HepG2 (cell line): ENCODE results near the gene IER5L. TPM values are rescaled to one million over a fixed set of nuclear protein-coding genes. Genes with fewer than 3 reads are reported as not detected.

Source experiments
- ATAC-seq: fragments of 200-7000 bp; cut with Tn5 transposase; 3 replicates; pipeline ENCODE4 v1.9.1; 2020; ENCODE audit warnings: mild to moderate bottlenecking, moderate library complexity
- BruUV-seq: library from RNA; stranded (reverse); fragments of 400-500 nt; replicated peaks from 2 replicates; lab custom pipeline; 2021; lab: Mats Ljungman, UMichigan
- CTCF ChIA-PET: fragments of 300-600 bp; formaldehyde crosslinking; extraction: SDS; loops from one replicate; lab custom pipeline; 2021; ENCODE audit warnings: low total read pairs, inconsistent platforms, low intra/inter-chr PET ratio; lab: Yijun Ruan, JAX
- POLR2A ChIA-PET: fragments of 350-600 bp; sonication (Branson Sonifier 250); formaldehyde crosslinking; loops from one replicate; lab custom pipeline; 2020; ENCODE audit warnings: antibody characterized with exemption, inconsistent platforms; lab: Yijun Ruan, JAX
- DNase-seq: peaks from one replicate; pipeline ENCODE4 v3.0.0-alpha.2; 2015; ENCODE audit warnings: low spot score
- FAIRE-seq: peaks from 3 replicates; lab custom pipeline; 2011; peaks lifted over from hg19 to GRCh38; lab: Jason Lieb, UNC
- H2AFZ ChIP-seq: one replicate; pipeline ENCODE4 v1.6.1; 2011; ENCODE audit warnings: low read length, inconsistent platforms
- H3K27ac ChIP-seq: fragments of 300-600 bp; 3 replicates; pipeline ENCODE4 v1.8.0; 2011; ENCODE audit warnings: mixed run types, mild to moderate bottlenecking, mixed read lengths, low read length, inconsistent platforms; ENCODE audit not compliant: insufficient read depth; ENCODE audit errors: extremely low read length
- H3K27me3 ChIP-seq, 2 experiments: fragments of 200-600 bp in 1 of 2; 2 replicates in 1 of 2; 3 replicates in 1 of 2; pipeline versions ENCODE4 v1.6.0 to v1.8.0; 2011; ENCODE audit warnings: low read length in 2 of 2, mild to moderate bottlenecking in 2 of 2, moderate library complexity in 2 of 2, inconsistent platforms in 1 of 2; ENCODE audit not compliant: insufficient read depth in 2 of 2, control insufficient read depth in 1 of 2
- H3K36me3 ChIP-seq, 2 experiments: fragments of 200-600 bp in 1 of 2; replicated peaks in 1 of 2; 2 replicates in 1 of 2; 3 replicates in 1 of 2; pipeline versions ENCODE4 v1.5.1 to v1.8.0; 2011; ENCODE audit warnings: low read length in 2 of 2, inconsistent platforms in 1 of 2; ENCODE audit not compliant: insufficient read depth in 2 of 2, control insufficient read depth in 1 of 2
- H3K4me1 ChIP-seq: 2 replicates; pipeline ENCODE4 v1.5.1; 2012; ENCODE audit warnings: low read length, inconsistent platforms; ENCODE audit not compliant: insufficient read depth
- H3K4me2 ChIP-seq: 2 replicates; pipeline ENCODE4 v1.6.0; 2011; ENCODE audit warnings: low read depth, low read length, inconsistent platforms
- H3K4me3 ChIP-seq, 3 experiments: fragments of 200-600 bp in 1 of 3; sonication (generic), shearing (Covaris generic) in 1 of 3; replicated peaks in 1 of 3; 2 replicates each; pipeline ENCODE4 v1.5.1; 2011 to 2016; ENCODE audit warnings: low read length in 3 of 3, inconsistent platforms in 2 of 3, low read depth in 2 of 3, mild to moderate bottlenecking in 2 of 3, control low read depth in 1 of 3, mixed read lengths in 1 of 3; ENCODE audit not compliant: insufficient read depth in 1 of 3
- H3K79me2 ChIP-seq: one replicate; pipeline ENCODE4 v1.6.1; 2011; ENCODE audit warnings: low read length, inconsistent platforms; ENCODE audit not compliant: insufficient read depth
- H3K9ac ChIP-seq: 2 replicates; pipeline ENCODE4 v1.6.0; 2011; ENCODE audit warnings: mild to moderate bottlenecking, low read depth, low read length, inconsistent platforms; ENCODE audit not compliant: insufficient read depth
- H3K9me3 ChIP-seq: 2 replicates; pipeline ENCODE4 v1.5.1; 2012; ENCODE audit warnings: mild to moderate bottlenecking, low read length
- H4K20me1 ChIP-seq: 2 replicates; pipeline ENCODE4 v1.6.0; 2011; ENCODE audit warnings: inconsistent platforms, mild to moderate bottlenecking, low read length, moderate library complexity; ENCODE audit not compliant: insufficient read depth
- AGO1 ChIP-seq: fragments of 200-400 bp; formaldehyde crosslinking; IDR thresholded peaks from 2 replicates; pipeline ENCODE4 v1.6.1; 2017; ENCODE audit warnings: mild to moderate bottlenecking, low read depth, low read length, moderate library complexity; ENCODE audit not compliant: poor library complexity, severe bottlenecking
- AHR ChIP-seq: IDR thresholded peaks from 2 replicates; pipeline ENCODE4 v1.6.1; 2018; ENCODE audit warnings: missing genetic modification reagents, missing compliant biosample characterization
- ARID2 ChIP-seq: sonication (generic); formaldehyde crosslinking; IDR thresholded peaks from 2 replicates; pipeline ENCODE4 v1.8.1; 2022; ENCODE audit warnings: mild to moderate bottlenecking, missing genetic modification reagents, borderline replicate concordance
- CCDC6 ChIP-seq: sonication (generic); formaldehyde crosslinking; IDR thresholded peaks from 2 replicates; pipeline ENCODE4 v1.8.1; 2022; ENCODE audit warnings: mild to moderate bottlenecking, missing genetic modification reagents, moderate library complexity
- CENPX ChIP-seq: sonication (generic); formaldehyde crosslinking; IDR thresholded peaks from 2 replicates; pipeline ENCODE4 v1.9.0; 2021; ENCODE audit warnings: mild to moderate bottlenecking, missing genetic modification reagents, moderate library complexity
- CTCF ChIP-seq: sonication (generic); formaldehyde crosslinking; IDR thresholded peaks from 2 replicates; pipeline ENCODE4 v1.5.0; 2020; ENCODE audit warnings: mild to moderate bottlenecking, missing genetic modification reagents, moderate library complexity
- ELF3 ChIP-seq: IDR thresholded peaks from 2 replicates; pipeline ENCODE4 v1.6.1; 2016; ENCODE audit warnings: missing genetic modification reagents, missing compliant biosample characterization
- HDAC2 ChIP-seq: sonication (generic); formaldehyde crosslinking; IDR thresholded peaks from 2 replicates; pipeline ENCODE4 v1.4.0; 2020; ENCODE audit warnings: missing genetic modification reagents
- JUNB ChIP-seq: sonication (generic); formaldehyde crosslinking; IDR thresholded peaks from 2 replicates; pipeline ENCODE4 v1.8.0; 2022; ENCODE audit warnings: missing genetic modification reagents, mild to moderate bottlenecking, borderline replicate concordance
- MLLT10 ChIP-seq: sonication (generic); formaldehyde crosslinking; IDR thresholded peaks from 2 replicates; pipeline ENCODE4 v1.4.0; 2020; ENCODE audit warnings: missing genetic modification reagents
- NPAS2 ChIP-seq: sonication (generic); formaldehyde crosslinking; IDR thresholded peaks from 2 replicates; pipeline ENCODE4 v1.8.0; 2022; ENCODE audit warnings: mild to moderate bottlenecking, missing genetic modification reagents, borderline replicate concordance
- PRMT3 ChIP-seq: sonication (generic); formaldehyde crosslinking; IDR thresholded peaks from 2 replicates; pipeline ENCODE4 v1.8.1; 2022; ENCODE audit warnings: low read depth, mild to moderate bottlenecking, moderate library complexity, missing genetic modification reagents, borderline replicate concordance
- RBFOX2 ChIP-seq: fragments of 200-400 bp; formaldehyde crosslinking; IDR thresholded peaks from 2 replicates; pipeline ENCODE4 v1.6.1; 2017; ENCODE audit warnings: low read depth, mild to moderate bottlenecking, low read length
- SCMH1 ChIP-seq: sonication (generic); formaldehyde crosslinking; IDR thresholded peaks from 2 replicates; pipeline ENCODE4 v1.9.0; 2021; ENCODE audit warnings: missing genetic modification reagents, mild to moderate bottlenecking, borderline replicate concordance
- TBX3 ChIP-seq: fragments of 450-650 bp; IDR thresholded peaks from 2 replicates; pipeline ENCODE4 v1.6.1; 2017; ENCODE audit warnings: antibody characterized with exemption, mild to moderate bottlenecking, inconsistent platforms, borderline replicate concordance
- ZNF317 ChIP-seq: sonication (generic); formaldehyde crosslinking; IDR thresholded peaks from 2 replicates; pipeline ENCODE4 v1.5.0; 2020; ENCODE audit warnings: mild to moderate bottlenecking, missing genetic modification reagents
- ZNF335 ChIP-seq: sonication (generic); formaldehyde crosslinking; IDR thresholded peaks from 2 replicates; pipeline ENCODE4 v1.4.0; 2020; ENCODE audit warnings: missing genetic modification reagents
- ZNF33B ChIP-seq: sonication (generic); formaldehyde crosslinking; IDR thresholded peaks from 2 replicates; pipeline ENCODE4 v1.5.1; 2020; ENCODE audit warnings: mild to moderate bottlenecking, missing genetic modification reagents
- ZNF432 ChIP-seq: sonication (generic); formaldehyde crosslinking; IDR thresholded peaks from 2 replicates; pipeline ENCODE4 v1.5.0; 2020; ENCODE audit warnings: missing genetic modification reagents, mild to moderate bottlenecking, borderline replicate concordance
- ZNF660 ChIP-seq: sonication (generic); formaldehyde crosslinking; IDR thresholded peaks from 2 replicates; pipeline ENCODE4 v1.5.1; 2020; ENCODE audit warnings: mild to moderate bottlenecking, low read depth, missing genetic modification reagents, borderline replicate concordance
- WGBS: methylation state at CpG from one replicate; pipeline ENCODE4 v1.1.6; 2017; ENCODE audit warnings: low lambda C conversion rate; 5-methylcytosine and 5-hydroxymethylcytosine counted together
- in situ Hi-C: cut with HindIII; loops from 2 replicates; pipeline ENCODE4 v1.10.0; 2017; ENCODE audit warnings: low pct_unique_long_range_greater_than_20kb; ENCODE audit not compliant: extremely low pct_ligation_motif_present
- intact Hi-C: fragments of 100-400 bp; cut with micrococcal nuclease; formaldehyde crosslinking; loops from one replicate; pipeline ENCODE4 v1.10.0; 2022; ENCODE audit not compliant: unreplicated experiment
- polyA plus RNA-seq, 8 experiments: library from polyadenylated mRNA; depleted of rRNA in 3 of 8; stranded (reverse) in 7 of 8; unstranded in 1 of 8; fragments of >200 nt; fragmentation: Illumina TruSeq in 4 of 8; extraction: Trizol in 4 of 8; gene quantifications; 2 replicates each; pipeline versions ENCODE4 v1.2.1 to v1.2.3, GENCODE V29; 2011 to 2016; ENCODE audit warnings: low read depth in 4 of 8, missing spikeins in 1 of 8, mixed read lengths in 1 of 8; ENCODE audit not compliant: insufficient read depth in 1 of 8
- total RNA-seq, 5 experiments: library from RNA; depleted of rRNA; stranded (reverse); fragments of >200 nt; fragmentation: Illumina TruSeq; extraction: Trizol; gene quantifications; 2 replicates each; pipeline ENCODE4 v1.2.3, GENCODE V29; 2016; ENCODE audit warnings: low read depth in 1 of 5
- TF ChIP-seq, protein P1 (sequence below): sonication (generic); formaldehyde crosslinking; IDR thresholded peaks from 2 replicates; pipeline ENCODE4 v1.8.0; 2022; ENCODE audit warnings: missing genetic modification reagents, mild to moderate bottlenecking, moderate library complexity, borderline replicate concordance

Gene IER5L
- total and polyA plus RNA-seq, 2 of the 13 experiments (the other 11 are each of a cell fraction or from before 2014, with no cell fraction given), result 1.8 to 3.3 TPM

- no peak for TF ChIP-seq NPAS2 (CRISPR knock-in tag)
- TF ChIP-seq ARID2, result no peak
- no peak for TF ChIP-seq JUNB (CRISPR knock-in tag)
- TF ChIP-seq ZNF432 (CRISPR knock-in tag), result no peak
- TF ChIP-seq CCDC6 (CRISPR knock-in tag), result no peak
- TF ChIP-seq TBX3, result no peak
- TF ChIP-seq AGO1, result no peak
These were observed 23.1 kb downstream of the IER5L start (continued) for GRCh38 chr9:129154866-129155477.

DNA sequence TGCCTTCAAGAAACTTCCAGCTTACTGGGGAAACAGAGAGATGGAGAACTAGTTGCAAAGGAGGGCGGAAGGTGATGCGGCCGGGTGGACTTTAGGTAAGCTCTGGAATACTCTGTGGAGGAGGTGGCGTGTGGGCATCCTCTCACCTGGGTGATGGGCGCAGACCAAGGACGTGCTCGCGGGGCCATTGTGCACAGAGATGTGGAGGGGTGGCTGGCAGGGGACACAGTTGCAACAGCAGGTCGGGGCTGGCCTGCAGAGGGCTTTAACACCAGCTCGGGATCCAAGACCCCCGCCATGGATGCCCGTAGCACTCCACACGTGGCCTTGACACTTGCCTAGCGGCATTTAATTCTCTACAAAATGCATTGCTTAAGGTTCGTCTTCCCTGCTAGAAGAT, 26.6 kb downstream of the IER5L start:
- H3K79me2 ChIP-seq, result no peaks in the 10 kb centered on the region
- DNase-seq (no peak), ATAC-seq (no peak), FAIRE-seq (no peak)
- ChIA-PET POLR2A (no interaction called here), CTCF (no interaction called here)
- no peaks in the 10 kb centered on the region for H3K4me1 ChIP-seq
- intact Hi-C loops (no loop called here), in situ Hi-C loops (no loop called here)
- H3K9ac ChIP-seq, result no peak overlapping the region
- H3K36me3 ChIP-seq, result peaks cover 2 to 3% of the 10 kb centered on the region in 2 experiments; a peak in 3 of 5 replicates
- 95% methylated on average over 9 of the region's 15 CpGs for WGBS
- H3K4me3 ChIP-seq, result no peak overlapping the region
- H4K20me1 ChIP-seq, result no peaks in the 10 kb centered on the region
- H3K27ac ChIP-seq, result no peak overlapping the region
- no peaks in the 10 kb centered on the region for H3K9me3 ChIP-seq
- H2AFZ ChIP-seq, result no peak overlapping the region
- BruUV-seq, result no TSS peak
- H3K4me2 ChIP-seq, result no peak overlapping the region
- H3K27me3 ChIP-seq, result no peaks in the 10 kb centered on the region
- no peak for TF ChIP-seq CENPX (CRISPR knock-in tag)
- TF ChIP-seq, protein P1, sequence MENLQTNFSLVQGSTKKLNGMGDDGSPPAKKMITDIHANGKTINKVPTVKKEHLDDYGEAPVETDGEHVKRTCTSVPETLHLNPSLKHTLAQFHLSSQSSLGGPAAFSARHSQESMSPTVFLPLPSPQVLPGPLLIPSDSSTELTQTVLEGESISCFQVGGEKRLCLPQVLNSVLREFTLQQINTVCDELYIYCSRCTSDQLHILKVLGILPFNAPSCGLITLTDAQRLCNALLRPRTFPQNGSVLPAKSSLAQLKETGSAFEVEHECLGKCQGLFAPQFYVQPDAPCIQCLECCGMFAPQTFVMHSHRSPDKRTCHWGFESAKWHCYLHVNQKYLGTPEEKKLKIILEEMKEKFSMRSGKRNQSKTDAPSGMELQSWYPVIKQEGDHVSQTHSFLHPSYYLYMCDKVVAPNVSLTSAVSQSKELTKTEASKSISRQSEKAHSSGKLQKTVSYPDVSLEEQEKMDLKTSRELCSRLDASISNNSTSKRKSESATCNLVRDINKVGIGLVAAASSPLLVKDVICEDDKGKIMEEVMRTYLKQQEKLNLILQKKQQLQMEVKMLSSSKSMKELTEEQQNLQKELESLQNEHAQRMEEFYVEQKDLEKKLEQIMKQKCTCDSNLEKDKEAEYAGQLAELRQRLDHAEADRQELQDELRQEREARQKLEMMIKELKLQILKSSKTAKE (CRISPR knock-in tag), result no peak
- TF ChIP-seq PRMT3 (CRISPR knock-in tag), result no peak
- no peak for TF ChIP-seq HDAC2 (CRISPR knock-in tag)
- TF ChIP-seq SCMH1, result no peak
- no peak for TF ChIP-seq CTCF
- no peak for TF ChIP-seq AHR
- no peak for TF ChIP-seq ELF3
- TF ChIP-seq ZNF33B, result no peak
- TF ChIP-seq RBFOX2, result no peak
- TF ChIP-seq ZNF317, result no peak
- TF ChIP-seq MLLT10 (CRISPR knock-in tag), result no peak
- TF ChIP-seq ZNF335, result no peak
- no peak for TF ChIP-seq ZNF660 (CRISPR knock-in tag)
